Superior temporal gyrus (tissue), 1 donor: ENCODE data around the gene OR52I1.

Experiments
- DNase-seq: peaks from one replicate; pipeline ENCODE4 v3.0.0-alpha.2; 2016; ENCODE audit errors: extremely low spot score

The OR52I1 gene, protein sequence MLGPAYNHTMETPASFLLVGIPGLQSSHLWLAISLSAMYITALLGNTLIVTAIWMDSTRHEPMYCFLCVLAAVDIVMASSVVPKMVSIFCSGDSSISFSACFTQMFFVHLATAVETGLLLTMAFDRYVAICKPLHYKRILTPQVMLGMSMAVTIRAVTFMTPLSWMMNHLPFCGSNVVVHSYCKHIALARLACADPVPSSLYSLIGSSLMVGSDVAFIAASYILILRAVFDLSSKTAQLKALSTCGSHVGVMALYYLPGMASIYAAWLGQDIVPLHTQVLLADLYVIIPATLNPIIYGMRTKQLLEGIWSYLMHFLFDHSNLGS

DNA sequence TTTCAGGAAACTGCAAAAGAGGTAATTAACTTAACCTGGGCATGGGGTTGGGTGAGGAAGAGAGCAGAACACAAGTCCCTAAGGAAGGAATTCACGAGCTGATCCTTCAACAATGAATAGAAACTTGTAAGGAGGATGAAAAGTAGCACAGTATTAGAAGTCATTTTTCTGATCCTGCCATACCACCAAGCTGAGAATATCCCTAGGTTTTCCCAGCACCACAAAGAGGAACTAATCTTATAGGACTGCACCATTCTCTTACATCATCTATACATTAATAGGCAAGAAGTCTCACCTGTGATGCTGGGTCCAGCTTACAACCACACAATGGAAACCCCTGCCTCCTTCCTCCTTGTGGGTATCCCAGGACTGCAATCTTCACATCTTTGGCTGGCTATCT, at the start of gene OR52I1:
OR52I1 (plus strand) TSS at position 301 of the 400 bp plus-strand sequence; CDS start at position 301, 0 bp downstream.
- DNase-seq, result no peak

DNA sequence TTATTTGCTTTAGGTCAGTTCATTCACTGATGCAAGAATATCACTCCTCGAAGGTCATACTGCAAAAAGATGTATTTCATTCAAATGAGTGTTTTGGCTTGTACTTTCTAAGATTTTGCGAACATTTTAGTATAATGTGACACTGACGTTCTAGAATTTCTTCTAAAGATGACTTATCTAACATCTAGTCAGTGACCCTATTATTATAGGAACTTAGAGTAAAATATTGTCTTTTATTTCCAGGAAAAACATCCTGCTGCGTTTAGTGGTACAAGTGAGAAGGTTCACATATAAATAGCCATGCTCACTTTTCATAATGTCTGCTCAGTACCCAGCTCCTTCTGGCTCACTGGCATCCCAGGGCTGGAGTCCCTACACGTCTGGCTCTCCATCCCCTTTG, 48.9 kb upstream of the OR52I1 start, which contains the start of gene OR52M1:
OR52M1 (plus strand) TSS at position 301 of the 400 bp plus-strand sequence; CDS start at position 301, 0 bp downstream.
- DNase-seq, result no peak

DNA sequence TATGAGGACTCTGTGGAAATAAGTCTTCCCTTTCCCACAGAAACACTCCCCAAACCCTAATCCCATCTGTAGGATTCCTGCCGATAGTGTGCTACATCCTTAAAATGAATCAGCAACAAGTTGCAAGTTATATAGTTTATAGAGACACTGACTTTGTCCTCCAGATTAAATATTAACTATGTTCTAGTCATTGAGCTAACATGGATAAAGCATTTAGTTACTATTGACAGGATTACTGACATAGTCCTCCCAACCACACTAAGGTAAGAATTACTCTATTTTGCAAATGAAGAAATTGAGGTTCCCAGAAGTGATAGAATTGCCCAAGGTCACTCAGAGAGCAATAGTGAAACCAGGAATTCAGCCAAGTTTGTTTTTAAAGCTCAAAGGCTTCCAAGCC, 47.0 kb upstream of the OR52I1 start:
- no peak for DNase-seq

DNA sequence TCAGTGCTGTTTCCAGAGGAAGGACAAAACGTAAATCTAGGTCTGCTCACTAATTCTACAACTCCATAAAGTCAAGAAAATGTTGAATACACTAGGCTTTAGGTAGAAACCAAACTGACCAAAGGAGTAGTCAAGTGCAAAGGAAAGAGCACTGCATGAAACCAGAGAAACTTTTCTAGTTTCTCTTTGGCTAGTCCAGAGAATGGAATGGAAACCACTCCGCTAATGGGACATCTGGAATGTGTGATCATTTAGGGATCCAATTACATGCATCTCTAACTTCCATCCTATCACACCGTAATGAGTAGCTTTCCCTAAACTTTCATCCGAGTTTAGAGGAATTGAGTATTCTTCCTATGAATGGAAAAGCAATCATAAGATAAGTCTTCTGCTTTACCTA, 46.4 kb upstream of the OR52I1 start:
- no peak for DNase-seq

DNA sequence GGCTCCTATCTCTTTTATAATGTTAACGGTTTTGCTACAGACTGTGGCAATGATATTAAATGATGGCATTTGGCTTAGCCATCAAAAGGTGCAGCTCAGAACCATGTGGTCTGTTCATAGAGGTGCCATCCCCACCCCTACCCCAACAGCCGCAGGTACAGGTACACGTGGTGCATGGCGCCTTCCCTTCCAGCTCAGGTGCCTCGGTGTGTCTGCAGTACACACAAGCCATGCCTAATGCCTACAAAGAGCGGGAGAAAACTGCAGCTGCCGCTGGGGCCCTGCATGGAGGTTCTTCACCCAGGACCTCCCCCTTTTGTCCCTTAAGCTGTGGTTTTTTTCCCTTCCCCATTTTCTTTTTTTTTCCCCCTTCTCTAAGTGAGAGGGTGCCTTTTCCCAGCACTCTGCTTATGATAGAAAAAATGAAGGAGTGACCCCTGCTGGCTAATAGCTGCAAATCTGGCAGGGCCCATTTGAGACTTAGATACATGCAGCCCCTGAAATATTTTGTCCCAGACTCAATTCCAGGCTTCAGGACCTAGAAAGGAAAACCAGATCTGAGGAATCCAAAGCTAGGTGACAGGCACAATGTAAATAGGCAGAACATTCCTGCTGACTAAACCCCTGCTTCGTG, 42.4 kb upstream of the OR52I1 start:
- no peak for DNase-seq

DNA sequence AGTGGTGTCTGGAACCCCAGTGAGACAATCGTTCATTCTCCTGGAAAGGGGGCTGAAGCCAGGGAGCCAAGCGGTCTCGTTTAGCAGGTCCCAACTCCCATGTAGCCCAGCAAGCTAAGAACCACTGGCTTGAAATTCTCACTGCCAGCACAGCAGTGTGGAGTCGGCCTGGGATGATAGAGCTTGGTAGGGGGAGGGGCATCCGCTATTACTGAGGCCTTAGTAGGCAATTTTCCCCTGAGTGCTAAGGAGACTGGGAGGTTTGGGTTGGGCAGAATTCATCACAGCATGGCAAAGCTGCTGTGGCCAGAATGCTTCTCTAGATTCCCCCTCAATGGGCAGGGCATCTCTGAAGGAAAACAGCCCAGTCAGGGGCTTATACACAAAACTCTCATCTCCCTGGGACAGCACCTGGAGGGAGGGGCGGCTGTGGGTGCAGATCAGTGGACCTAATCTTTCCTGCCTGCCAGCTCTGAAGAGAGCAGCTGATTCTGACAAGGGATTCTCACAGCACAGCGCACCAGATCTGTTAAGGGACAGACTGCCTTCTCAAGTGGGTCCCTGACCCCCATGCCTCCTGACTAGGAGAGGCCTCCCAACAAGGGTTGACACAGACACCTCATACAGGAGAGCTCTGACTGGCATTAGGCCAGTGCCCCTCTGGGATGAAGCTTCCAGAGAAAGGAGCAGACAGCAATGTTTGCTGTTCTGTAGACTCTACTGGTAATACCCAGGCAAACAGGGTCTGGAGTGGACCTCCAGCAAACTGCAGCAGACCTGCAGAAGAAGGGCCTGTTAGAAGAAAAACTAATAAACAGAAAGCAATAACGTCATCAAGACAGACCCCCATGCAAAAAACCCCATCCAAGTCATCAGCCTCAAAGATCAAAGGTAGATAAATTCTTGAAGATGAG, 34.1 kb upstream of the OR52I1 start:
- no peak for DNase-seq

DNA sequence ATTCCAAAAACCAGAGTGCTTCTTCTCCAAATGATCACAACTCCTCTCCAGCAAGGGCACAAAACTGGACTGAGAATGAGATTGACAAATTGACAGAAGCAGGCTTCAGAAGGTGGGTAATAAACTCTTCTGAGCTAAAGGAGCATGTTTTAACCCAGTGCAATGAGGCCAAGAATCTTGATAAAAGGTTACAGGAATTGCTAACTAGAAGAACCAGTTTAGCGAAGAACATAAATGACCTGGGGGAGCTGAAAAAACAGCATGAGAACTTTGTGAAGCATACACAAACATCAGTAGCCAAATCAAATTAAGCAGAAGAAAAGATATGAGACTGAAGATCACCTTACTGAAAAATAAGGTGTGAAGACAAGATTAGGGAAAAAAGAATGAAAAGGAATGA, 33.4 kb upstream of the OR52I1 start:
- no peak for DNase-seq

DNA sequence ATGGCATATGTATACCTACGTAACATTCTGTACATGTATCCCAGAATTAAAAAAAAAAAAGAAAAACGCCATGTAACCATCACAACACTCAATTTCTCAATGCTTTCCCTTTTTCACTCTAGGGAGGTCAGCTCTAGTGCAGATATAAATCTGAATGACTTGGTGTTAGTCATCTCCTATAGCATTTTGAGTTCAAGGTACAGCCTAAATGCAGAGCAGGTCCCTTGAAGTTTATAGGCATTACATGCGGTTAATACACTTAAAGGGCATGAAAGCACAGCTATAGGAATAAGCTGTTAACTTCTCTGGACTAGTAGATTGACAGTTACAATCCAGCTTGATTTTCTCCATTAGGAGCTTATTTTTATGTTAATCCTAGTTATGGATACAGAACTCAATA, 28.5 kb upstream of the OR52I1 start:
- DNase-seq, result no peak

DNA sequence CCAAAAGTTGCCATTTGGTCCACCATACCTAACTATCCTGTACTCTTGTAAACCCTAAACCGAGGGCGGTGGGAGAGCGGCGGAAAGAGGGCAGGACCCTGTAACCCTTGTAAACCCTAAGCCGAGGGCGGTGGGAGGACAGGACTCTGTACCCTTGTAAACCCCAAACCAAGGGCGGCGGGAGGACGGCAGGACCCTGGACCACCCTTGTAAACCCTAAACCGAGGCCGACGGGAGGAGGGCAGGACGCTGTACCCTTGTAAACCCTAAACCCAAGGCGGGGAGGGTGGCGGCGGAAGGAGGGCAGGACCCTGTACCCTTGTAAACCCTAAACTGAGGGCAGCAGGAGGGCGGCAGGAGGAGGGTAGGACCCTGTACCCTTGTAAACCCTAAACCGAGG, 24.8 kb upstream of the OR52I1 start:
- no peak for DNase-seq

DNA sequence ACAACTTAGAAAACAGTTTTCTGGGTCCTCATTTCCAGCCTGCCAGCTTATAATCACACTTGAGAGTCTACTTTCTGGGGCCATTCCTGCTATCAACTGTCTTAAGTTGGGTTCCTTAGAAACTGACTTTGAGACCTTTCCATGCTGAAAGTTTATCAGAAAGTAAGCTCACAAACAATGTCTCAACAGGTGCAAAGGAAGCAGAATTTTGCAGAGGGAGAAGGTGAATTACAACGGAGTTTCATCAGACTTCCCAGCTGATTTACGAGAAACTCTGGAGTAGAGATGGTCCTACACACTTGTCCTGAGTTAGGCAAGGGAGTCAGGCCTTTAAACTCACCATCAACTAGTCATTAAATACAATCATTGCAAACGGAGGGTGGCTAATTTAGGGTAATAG, 17.0 kb upstream of the OR52I1 start:
- DNase-seq, result no peak

DNA sequence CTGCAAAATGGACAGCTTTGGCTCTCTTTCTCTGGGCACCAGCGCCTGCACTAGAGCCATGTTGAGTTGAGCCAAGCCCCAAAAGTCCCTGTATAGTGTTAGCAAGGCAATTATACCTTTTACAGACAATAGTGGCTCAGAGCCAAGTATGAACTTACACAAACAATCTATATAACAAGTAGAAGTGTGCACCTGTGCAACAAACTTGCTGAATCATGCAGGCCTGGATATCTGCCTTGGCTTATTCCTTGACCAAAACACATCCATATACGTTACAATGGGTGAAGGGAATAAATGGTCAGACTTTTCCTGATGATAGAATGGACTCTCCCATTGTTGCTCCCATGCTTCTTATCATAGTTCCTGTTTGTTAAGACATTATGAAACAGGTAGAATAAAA, 16.1 kb upstream of the OR52I1 start:
- no peak for DNase-seq

DNA sequence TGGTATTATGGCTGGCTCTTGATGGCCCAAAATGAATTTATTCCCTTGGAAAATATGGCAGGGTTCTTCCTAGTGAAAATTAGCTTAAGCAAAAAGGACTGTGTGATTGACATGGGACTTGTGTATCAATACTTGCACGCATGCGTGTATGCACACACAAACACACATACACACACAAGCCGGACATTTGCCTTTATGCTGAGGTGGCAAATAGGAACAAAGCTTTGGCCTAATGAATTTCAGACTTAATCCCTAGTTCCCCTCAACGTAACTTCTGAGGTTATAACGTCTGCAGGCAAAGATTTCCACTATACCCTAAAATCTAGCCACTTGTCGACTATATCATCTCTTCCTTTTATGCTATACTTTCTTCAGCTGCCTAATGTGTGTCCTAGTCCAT, 15.2 kb upstream of the OR52I1 start:
- DNase-seq, result no peak

DNA sequence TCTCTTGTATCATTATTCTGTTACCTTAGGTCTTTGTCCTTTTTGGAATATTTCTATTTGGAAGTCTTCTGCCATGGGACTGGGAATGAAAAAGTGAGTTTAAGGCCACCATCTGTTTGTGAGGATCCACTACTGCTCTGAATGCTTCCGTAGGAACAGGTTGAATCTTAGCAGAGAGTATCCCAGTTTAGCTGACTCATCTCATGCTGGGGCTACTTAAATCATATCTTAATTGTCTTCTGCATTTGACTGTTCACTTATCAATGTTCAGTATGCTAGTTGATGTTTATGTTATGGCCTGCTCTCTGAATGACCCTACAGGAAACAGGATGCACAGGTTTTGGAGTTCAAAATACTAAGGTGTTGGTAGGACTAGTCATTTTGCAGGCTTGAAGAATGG, 13.7 kb upstream of the OR52I1 start:
- DNase-seq, result no peak

DNA sequence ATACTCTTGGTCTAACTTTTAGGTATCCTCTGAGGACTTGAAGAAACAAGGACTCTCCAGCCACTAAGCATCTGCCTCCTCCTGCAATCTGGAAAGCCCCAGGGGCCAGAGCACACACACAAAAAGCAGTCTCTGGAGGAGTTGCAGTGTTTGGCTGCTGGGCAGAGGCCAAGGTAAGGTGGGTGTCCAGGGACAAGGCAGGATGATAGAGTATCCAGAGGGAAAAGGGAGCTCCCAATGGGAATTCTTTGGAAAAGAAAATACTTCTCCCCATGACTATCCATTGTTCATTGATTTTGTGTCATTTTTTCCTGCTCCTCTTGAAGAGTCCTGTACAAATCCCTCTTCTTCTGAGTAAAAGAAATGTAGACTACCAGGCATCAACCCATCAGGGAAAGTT, 12.4 kb upstream of the OR52I1 start, which contains the start of gene OR52I2:
OR52I2 (plus strand) TSS at position 301 of the 400 bp plus-strand sequence.
- DNase-seq, result no peak

DNA sequence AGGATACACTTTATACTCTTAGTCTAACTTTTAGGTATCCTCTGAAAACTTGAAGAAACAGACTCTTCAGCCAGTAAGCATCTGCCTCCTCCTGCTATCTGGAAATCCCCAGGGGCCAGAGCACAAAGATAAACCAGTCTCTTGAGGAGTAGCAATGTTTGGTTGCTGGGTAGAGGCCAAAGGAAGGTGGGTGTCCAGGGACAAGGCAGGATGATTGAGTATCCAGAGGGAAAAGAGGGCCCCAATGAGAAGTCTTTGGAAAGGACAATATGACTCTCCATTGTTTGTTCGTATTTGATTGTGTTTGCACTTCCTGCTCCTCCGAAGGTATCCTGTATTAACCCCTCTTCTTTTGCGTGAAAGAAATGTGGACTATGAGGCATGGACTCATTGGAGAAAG, 4.8 kb upstream of the OR52I1 start:
- no peak for DNase-seq

DNA sequence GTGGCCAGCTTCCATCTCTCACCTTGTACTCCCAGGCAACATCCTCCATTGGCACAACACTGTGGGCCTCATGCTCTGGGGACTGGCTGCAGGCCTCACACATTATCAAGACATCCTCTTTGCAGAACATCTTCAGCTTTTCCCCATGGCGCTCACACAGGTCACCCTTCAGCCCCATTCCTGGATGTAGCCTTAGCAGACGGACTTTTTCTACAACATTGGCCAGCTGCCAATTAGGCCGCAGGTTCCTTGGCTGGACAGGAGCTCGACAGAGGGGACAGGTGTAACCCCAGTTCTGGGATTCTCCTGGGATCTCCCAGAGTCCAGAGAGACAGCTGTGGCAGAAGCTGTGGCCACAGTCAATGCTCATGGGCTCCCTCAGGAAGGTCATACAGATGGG, 11.2 kb downstream of the OR52I1 start:
- no peak for DNase-seq

DNA sequence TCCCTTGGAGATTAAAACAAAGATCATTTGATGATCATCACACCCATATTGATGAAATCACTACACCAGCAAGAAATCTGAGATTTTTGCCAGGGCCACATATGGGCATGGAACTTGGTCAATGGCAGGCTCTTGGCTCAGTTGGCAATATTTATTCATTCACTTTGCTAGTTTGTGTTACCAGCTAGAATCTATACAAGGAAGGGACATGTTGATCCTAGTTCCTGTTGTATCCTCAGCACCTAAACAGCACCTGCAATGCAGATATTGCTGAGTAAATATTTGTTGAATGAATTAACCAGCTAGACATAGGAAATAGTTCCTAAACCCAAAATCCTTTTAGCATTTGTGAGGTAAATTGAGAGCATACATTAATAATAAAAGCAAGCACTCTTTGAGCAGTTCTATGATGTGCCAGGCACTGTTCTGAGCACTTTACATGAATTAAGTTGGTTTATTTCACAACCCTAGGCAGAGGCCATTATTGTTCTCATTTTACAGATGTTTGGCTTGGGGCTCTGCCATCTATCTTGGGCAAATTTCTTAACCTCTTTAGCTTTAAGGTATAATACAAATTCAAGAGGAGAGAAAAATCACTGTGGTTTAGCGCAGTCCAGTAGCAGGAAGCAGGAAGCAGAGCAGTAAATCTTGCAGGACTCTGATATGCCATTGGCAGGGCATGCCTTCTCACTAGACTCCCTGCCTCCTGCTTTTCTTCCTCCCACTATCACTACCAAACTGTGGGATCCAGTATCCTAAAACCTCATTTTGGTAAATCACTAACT, 12.6 kb downstream of the OR52I1 start:
- DNase-seq, result no peak

DNA sequence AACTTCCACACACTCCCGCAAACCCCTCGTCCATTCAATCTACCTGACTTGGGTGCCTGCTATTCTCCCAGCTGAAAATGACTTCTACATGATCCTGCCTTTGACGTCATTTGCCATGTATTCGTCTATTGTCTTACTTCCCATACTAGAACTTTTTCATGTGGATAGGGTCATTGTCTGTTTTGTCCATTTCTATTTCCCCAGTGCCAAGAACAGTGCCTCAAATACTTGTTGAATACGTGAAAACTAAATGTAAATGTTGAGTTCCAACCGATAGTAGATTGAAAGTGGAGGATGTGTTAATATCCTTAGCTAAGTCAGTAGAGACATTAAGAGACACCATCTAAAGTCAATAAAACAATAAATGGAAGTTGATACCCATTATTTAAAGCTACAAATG, 13.3 kb downstream of the OR52I1 start:
- DNase-seq, result peak; percentile 19

DNA sequence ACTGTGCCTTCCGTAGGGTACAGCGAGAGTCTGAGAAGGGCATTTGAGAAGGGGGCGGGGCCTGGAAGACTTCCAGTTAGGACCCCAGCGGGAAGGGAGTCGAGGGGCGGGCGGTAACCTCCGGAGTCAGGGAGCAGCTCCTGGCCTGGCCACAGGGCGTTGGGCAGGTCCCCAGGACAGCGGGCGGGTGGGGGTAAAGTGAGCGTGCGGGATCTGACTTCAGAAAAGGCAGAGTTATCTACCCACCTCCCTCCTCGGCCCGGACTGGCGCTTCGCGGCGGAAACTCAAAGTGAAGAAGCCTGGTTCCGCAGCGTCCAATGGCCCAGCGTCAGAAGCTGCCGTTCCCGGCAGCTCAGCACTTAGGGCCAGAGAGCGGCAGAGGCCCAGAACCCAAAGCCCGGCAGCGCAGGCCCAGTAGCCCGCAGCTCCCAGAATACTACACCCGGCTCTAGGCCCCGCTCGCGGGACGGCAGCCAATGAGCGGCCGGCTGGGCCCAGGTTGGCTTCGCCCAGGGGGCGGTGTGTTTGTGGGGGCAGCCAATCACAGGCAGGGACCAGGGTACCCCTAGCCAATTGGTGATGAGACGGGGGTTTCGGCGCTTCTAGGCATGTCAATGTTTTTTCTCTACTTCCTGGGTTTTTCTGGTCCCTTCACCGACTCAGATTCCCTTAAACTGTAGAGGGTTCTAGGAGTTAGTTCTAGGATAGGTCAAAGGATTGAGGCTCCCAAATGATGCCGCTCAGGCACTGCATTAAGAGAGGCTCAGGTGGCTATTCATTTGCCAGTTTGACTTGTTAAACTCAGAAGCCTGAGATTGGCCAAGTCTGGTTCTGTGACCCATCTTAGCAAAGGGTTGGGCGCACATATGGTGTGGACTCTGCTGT, 14.2 kb downstream of the OR52I1 start, which contains the start of gene TRIM68:
TRIM68 (minus strand) TSS at position 451 of the 886 bp plus-strand sequence. CDS start 2,727 bp downstream, outside the sequence.
- DNase-seq, result peak; percentile 98

DNA sequence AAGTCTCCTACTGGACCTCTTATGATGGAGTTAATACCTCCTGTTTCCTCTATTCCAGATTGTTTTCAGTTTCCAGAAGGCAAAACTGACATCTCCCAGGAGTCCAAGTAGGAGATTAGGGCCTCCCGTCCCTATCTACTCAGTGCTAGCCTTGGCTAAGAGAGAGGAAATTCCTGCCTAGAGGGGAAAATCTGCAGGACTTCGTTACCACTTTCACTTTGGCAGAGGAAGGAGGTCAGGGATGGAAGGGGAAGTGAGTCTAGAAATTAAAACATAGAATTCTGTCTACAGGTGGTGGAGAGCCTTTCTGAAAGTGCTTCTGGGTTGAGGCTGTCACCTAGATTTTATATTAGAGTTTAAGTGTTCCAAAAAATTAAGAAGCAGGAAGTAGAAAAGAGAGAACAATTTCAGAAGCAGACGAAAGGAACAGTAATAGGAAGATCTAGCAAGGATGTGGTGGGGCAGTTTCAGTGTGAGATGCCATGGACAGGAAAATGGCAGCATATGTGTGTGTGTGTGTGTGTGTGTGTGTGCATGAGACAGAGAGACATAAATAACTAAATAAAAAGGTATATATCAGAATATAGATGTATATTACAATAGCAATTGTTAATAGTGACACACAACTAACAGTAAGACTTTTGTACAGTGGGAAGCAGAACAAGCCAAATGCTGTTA, 16.6 kb downstream of the OR52I1 start:
- DNase-seq, result no peak
